ENCODE measurements around the gene ABT1.

DNA sequence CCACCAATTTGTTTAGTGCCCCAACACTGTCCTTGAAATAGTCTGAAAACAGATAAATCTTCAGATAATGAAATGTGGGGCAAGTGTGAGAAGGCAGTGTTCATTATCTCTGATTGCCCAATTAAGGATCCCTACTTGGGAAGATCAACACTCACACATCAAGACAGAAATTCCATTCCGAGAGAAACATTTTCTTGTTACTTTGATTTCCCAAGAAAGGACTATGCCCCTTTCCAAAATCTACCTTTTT lies 42.4 kb upstream of the ABT1 start:
- TF ChIP-seq GATA2 (IDR thresholded peaks at IDR 0.05; ENCODE audit: low read depth, low read length) (no peak), GATA3 (IDR thresholded peaks at IDR 0.05; ENCODE audit: low read depth, low read length) (no peak)
